HCT116 (cell line): Measurements from ENCODE around the gene FTCD. TPM values are rescaled to one million over a fixed set of nuclear protein-coding genes. Genes with fewer than 3 reads are reported as not detected.

Experiments used
- ATAC-seq: fragments of 200-7000 bp; cut with Tn5 transposase; 2 replicates; pipeline ENCODE4 v1.9.1; 2020; ENCODE audit warnings: mild to moderate bottlenecking, moderate library complexity
- BruUV-seq: library from RNA; stranded (reverse); fragments of 400-500 nt; replicated peaks from 2 replicates; lab custom pipeline; 2021; lab: Mats Ljungman, UMichigan
- CTCF ChIA-PET: fragments of 300-600 bp; sonication (Branson Sonifier 250); formaldehyde crosslinking; loops from one replicate; lab custom pipeline; 2021; ENCODE audit warnings: antibody characterized with exemption; lab: Charles Lee
- POLR2A ChIA-PET: fragments of 300-600, 350-600 bp; sonication (Branson Sonifier 250); formaldehyde crosslinking; loops from one replicate; lab custom pipeline; 2021; ENCODE audit warnings: antibody characterized with exemption; lab: Charles Lee
- RAD21 ChIA-PET, 2 experiments: fragments of 300-600 bp; sonication (Branson Sonifier 250); formaldehyde crosslinking; loops; one replicate each; lab custom pipeline; 2023; ENCODE audit warnings: low total read pairs in 2 of 2; ENCODE audit not compliant: uncharacterized antibody in 2 of 2, unreplicated experiment in 2 of 2, low non-redundant PET in 1 of 2; lab: Charles Lee
- DNase-seq: peaks from one replicate; pipeline ENCODE4 v3.0.0-alpha.2; 2010; ENCODE audit warnings: low read depth, low spot score
- H2AFZ ChIP-seq: fragments of 200-600 bp; shearing (Covaris generic), sonication (generic); 2 replicates; pipeline ENCODE4 v1.6.1; 2017; ENCODE audit warnings: low read depth, mixed run types, mixed read lengths, antibody characterized with exemption, low read length; ENCODE audit not compliant: poor library complexity, severe bottlenecking
- H3K27ac ChIP-seq: 2 replicates; pipeline ENCODE4 v1.5.1; 2012; ENCODE audit warnings: low read depth, low read length
- H3K27me3 ChIP-seq: fragments of 200-600 bp; sonication (generic); 2 replicates; pipeline ENCODE4 v1.6.1; 2016; ENCODE audit warnings: mixed run types, low read length, mixed read lengths; ENCODE audit not compliant: insufficient read depth
- H3K36me3 ChIP-seq, 2 experiments: fragments of 200-500 bp in 1 of 2; fragments of 200-600 bp in 1 of 2; sonication (Bioruptor generic) in 1 of 2; sonication (generic) in 1 of 2; 2 replicates each; pipeline versions ENCODE4 v1.5.1 to v1.6.1; 2014 to 2016; ENCODE audit warnings: low read length in 2 of 2, inconsistent platforms in 1 of 2, mixed read lengths in 1 of 2, mixed run types in 1 of 2; ENCODE audit not compliant: insufficient read depth in 2 of 2, control insufficient read depth in 1 of 2
- H3K4me1 ChIP-seq, 2 experiments: fragments of 200-600 bp in 1 of 2; sonication (generic) in 1 of 2; 2 replicates each; pipeline versions ENCODE4 v1.5.1 to v1.6.1; 2012 to 2017; ENCODE audit warnings: low read length in 2 of 2, inconsistent platforms in 1 of 2, mild to moderate bottlenecking in 1 of 2, mixed read lengths in 1 of 2, mixed run types in 1 of 2, moderate library complexity in 1 of 2; ENCODE audit not compliant: insufficient read depth in 2 of 2, control insufficient read depth in 1 of 2
- H3K4me2 ChIP-seq: fragments of 200-600 bp; sonication (generic); 2 replicates; pipeline ENCODE4 v1.6.1; 2017; ENCODE audit warnings: mixed run types, low read length, mixed read lengths
- H3K4me3 ChIP-seq, 2 experiments: fragments of 200-600 bp in 1 of 2; sonication (generic) in 1 of 2; replicated peaks in 1 of 2; 2 replicates each; pipeline ENCODE4 v1.5.1; 2011 to 2016; ENCODE audit warnings: low read length in 2 of 2, control low read depth in 1 of 2, low read depth in 1 of 2, mild to moderate bottlenecking in 1 of 2, mixed read lengths in 1 of 2, mixed run types in 1 of 2
- H3K79me2 ChIP-seq: fragments of 200-600 bp; sonication (generic); 2 replicates; pipeline ENCODE4 v1.6.1; 2017; ENCODE audit warnings: mild to moderate bottlenecking, mixed run types, low read length, moderate library complexity, mixed read lengths; ENCODE audit not compliant: insufficient read depth
- H3K9ac ChIP-seq: fragments of 200-600 bp; sonication (generic); 2 replicates; pipeline ENCODE4 v1.6.1; 2016; ENCODE audit warnings: low read length, mixed read lengths
- H3K9me2 ChIP-seq: fragments of 200-600 bp; sonication (generic), shearing (Covaris generic); 2 replicates; pipeline ENCODE4 v1.6.1; 2017; ENCODE audit warnings: mixed run types, mild to moderate bottlenecking, moderate library complexity; ENCODE audit not compliant: insufficient read depth
- H3K9me3 ChIP-seq, 2 experiments: fragments of 200-500 bp in 1 of 2; fragments of 200-600 bp in 1 of 2; sonication (Bioruptor generic) in 1 of 2; sonication (generic) in 1 of 2; 2 replicates each; pipeline ENCODE4 v1.6.1; 2014 to 2017; ENCODE audit warnings: low read length in 2 of 2, mixed read lengths in 2 of 2, inconsistent platforms in 1 of 2, low read depth in 1 of 2, mild to moderate bottlenecking in 1 of 2, mixed run types in 1 of 2, moderate library complexity in 1 of 2; ENCODE audit not compliant: control insufficient read depth in 1 of 2, insufficient read depth in 1 of 2
- H4K20me1 ChIP-seq: fragments of 200-600 bp; sonication (generic), shearing (Covaris generic); 2 replicates; pipeline ENCODE4 v1.6.1; 2017; ENCODE audit warnings: mixed run types, mild to moderate bottlenecking, moderate library complexity; ENCODE audit not compliant: insufficient read depth
- CBX3 ChIP-seq: IDR thresholded peaks from 2 replicates; pipeline ENCODE4 v1.6.1; 2012; ENCODE audit warnings: low read depth
- EZH2phosphoT487 ChIP-seq: fragments of 200-600 bp; IDR thresholded peaks from 2 replicates; pipeline ENCODE4 v1.6.1; 2018; ENCODE audit warnings: antibody characterized with exemption, borderline replicate concordance
- FOSL1 ChIP-seq: IDR thresholded peaks from 2 replicates; pipeline ENCODE4 v1.6.1; 2012; ENCODE audit warnings: low read depth
- JUND ChIP-seq: IDR thresholded peaks from 2 replicates; pipeline ENCODE4 v1.6.1; 2012
- RAD21 ChIP-seq: IDR thresholded peaks from 2 replicates; pipeline ENCODE4 v1.6.1; 2012; ENCODE audit warnings: low read depth, mild to moderate bottlenecking
- SIN3A ChIP-seq: IDR thresholded peaks from 2 replicates; pipeline ENCODE4 v1.6.1; 2012; ENCODE audit warnings: low read depth
- SP1 ChIP-seq: IDR thresholded peaks from 2 replicates; pipeline ENCODE4 v1.6.1; 2012; ENCODE audit warnings: low read depth
- SRF ChIP-seq: IDR thresholded peaks from 2 replicates; pipeline ENCODE4 v1.6.1; 2012; ENCODE audit warnings: low read depth
- TCF7L2 ChIP-seq: IDR thresholded peaks from 2 replicates; pipeline ENCODE4 v1.7.0; 2011; ENCODE audit warnings: borderline replicate concordance, inconsistent platforms; ENCODE audit not compliant: insufficient read depth, insufficient read length; ENCODE audit errors: extremely low read depth
- intact Hi-C: fragments of 100-400 bp; cut with micrococcal nuclease; formaldehyde crosslinking; loops from 2 replicates; pipeline ENCODE4 v1.10.0; 2022
- total RNA-seq: library from RNA; stranded (reverse); gene quantifications from one replicate; pipeline ENCODE4 v1.2.1, GENCODE V29; 2021; ENCODE audit not compliant: unreplicated experiment
- TF ChIP-seq, protein P1 (sequence below): IDR thresholded peaks from 2 replicates; pipeline ENCODE4 v1.6.1; 2011; ENCODE audit warnings: mild to moderate bottlenecking, low read length, moderate library complexity; ENCODE audit not compliant: insufficient replicate concordance; ENCODE audit errors: extremely low read depth
- TF ChIP-seq, protein P2 (sequence below): IDR thresholded peaks from 2 replicates; pipeline ENCODE4 v1.6.1; 2012; ENCODE audit warnings: low read depth

The FTCD gene
- total RNA-seq, 1 experiment from 2014 or later, result 2.5 TPM

DNA sequence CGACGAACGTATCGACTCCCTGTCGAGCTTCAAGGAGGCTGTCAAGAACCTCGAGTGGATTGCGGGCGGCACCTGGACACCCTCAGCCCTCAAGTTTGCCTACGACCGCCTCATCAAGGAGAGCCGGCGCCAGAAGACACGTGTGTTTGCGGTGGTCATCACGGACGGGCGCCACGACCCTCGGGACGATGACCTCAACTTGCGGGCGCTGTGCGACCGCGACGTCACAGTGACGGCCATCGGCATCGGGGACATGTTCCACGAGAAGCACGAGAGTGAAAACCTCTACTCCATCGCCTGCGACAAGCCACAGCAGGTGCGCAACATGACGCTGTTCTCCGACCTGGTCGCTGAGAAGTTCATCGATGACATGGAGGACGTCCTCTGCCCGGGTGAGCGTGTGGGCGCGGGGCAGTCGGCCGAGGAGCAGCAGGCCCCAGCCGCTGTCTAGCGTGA lies 29.5 kb downstream of the FTCD start:
- no peak overlapping the region for H3K4me3 ChIP-seq
- no peaks in the 10 kb centered on the region for H3K9me3 ChIP-seq
- BruUV-seq, result TSS peak; percentile 65
- ChIA-PET RAD21 (no interaction called here), POLR2A (no interaction called here), CTCF (interaction anchor here (0.6 kb wide), 1 partner anchor 509 kb away, joined by 3 read pairs; the partner anchor contains the start of gene PRMT2)
- no peak for TF ChIP-seq EZH2phosphoT487
- TF ChIP-seq RAD21, result no peak
- no peak overlapping the region for H3K4me2 ChIP-seq
- no peak overlapping the region for H3K9ac ChIP-seq
- intact Hi-C loops, result no loop called here
- H3K36me3 ChIP-seq, result no peaks in the 10 kb centered on the region; a peak in 1 of 4 replicates
- H3K4me1 ChIP-seq, result no peaks in the 10 kb centered on the region
- no peaks in the 10 kb centered on the region for H3K27me3 ChIP-seq
- no peaks in the 10 kb centered on the region for H3K79me2 ChIP-seq
- DNase-seq, result no peak
- no peak overlapping the region for H2AFZ ChIP-seq
- H4K20me1 ChIP-seq, result no peaks in the 10 kb centered on the region
- H3K27ac ChIP-seq, result no peak overlapping the region
- no peaks in the 10 kb centered on the region for H3K9me2 ChIP-seq
- no peak for ATAC-seq

DNA sequence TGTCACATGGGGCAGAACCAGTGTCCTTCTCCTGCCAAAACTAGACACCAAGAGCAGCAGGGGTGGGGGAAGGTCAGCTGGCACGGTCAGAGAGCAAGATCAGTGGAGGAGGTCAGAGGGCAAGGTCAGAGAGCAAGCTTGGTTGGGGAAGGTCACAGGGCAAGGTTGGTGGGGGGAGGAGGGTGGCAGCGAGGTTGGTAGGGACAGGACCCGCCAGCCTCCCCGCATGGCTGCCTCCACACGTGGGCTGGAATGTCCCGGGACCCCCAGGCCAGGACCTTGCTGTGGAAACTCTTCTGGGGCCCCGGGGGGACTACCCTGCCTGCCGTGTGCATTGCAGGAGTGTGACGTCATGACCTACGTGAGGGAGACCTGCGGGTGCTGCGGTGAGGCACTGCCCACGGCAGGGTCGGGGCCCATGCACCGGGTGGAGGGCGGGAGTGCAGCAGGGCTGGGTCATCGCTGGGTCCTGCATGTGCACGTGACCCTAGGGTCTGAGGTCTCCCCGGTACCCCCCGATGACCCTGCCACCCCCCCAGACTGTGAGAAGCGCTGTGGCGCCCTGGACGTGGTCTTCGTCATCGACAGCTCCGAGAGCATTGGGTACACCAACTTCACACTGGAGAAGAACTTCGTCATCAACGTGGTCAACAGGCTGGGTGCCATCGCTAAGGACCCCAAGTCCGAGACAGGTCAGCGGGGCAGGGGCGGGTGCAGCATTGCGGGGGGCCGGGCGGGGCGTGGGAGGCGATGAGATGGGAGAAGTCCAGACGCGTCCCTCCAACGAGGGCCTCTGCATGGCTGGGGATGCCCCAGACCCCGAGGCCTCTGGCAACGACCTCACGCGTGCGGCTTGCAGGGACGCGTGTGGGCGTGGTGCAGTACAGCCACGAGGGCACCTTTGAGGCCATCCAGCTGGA lies 30.2 kb downstream of the FTCD start:
- Histone ChIP-seq H3K4me1 (no peaks in the 10 kb centered on the region), H3K9me2 (no peaks in the 10 kb centered on the region), H3K27ac (no peak overlapping the region), H3K9ac (no peak overlapping the region), H3K36me3 (no peaks in the 10 kb centered on the region; a peak in 1 of 4 replicates), H4K20me1 (no peaks in the 10 kb centered on the region), H2AFZ (no peak overlapping the region), H3K4me2 (no peak overlapping the region), H3K9me3 (no peaks in the 10 kb centered on the region), H3K27me3 (no peaks in the 10 kb centered on the region), H3K4me3 (no peak overlapping the region), H3K79me2 (no peaks in the 10 kb centered on the region)
- POLR2A ChIA-PET, result no interaction called here
- BruUV-seq, result no TSS peak
- no peak for DNase-seq
- CTCF ChIA-PET, result interaction anchor here (0.6 kb wide), 1 partner anchor 510 kb away, joined by 3 read pairs; the partner anchor contains the start of gene PRMT2
- intact Hi-C loops, result no loop called here
- TF ChIP-seq FOSL1 (no peak), CBX3 (no peak), JUND (no peak), TCF7L2 (no peak), SRF (no peak), SIN3A (no peak), RAD21 (no peak), SP1 (no peak), EZH2phosphoT487 (no peak)
- TF ChIP-seq, protein P1, sequence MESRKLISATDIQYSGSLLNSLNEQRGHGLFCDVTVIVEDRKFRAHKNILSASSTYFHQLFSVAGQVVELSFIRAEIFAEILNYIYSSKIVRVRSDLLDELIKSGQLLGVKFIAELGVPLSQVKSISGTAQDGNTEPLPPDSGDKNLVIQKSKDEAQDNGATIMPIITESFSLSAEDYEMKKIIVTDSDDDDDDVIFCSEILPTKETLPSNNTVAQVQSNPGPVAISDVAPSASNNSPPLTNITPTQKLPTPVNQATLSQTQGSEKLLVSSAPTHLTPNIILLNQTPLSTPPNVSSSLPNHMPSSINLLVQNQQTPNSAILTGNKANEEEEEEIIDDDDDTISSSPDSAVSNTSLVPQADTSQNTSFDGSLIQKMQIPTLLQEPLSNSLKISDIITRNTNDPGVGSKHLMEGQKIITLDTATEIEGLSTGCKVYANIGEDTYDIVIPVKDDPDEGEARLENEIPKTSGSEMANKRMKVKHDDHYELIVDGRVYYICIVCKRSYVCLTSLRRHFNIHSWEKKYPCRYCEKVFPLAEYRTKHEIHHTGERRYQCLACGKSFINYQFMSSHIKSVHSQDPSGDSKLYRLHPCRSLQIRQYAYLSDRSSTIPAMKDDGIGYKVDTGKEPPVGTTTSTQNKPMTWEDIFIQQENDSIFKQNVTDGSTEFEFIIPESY, result no peak
- TF ChIP-seq, protein P2, sequence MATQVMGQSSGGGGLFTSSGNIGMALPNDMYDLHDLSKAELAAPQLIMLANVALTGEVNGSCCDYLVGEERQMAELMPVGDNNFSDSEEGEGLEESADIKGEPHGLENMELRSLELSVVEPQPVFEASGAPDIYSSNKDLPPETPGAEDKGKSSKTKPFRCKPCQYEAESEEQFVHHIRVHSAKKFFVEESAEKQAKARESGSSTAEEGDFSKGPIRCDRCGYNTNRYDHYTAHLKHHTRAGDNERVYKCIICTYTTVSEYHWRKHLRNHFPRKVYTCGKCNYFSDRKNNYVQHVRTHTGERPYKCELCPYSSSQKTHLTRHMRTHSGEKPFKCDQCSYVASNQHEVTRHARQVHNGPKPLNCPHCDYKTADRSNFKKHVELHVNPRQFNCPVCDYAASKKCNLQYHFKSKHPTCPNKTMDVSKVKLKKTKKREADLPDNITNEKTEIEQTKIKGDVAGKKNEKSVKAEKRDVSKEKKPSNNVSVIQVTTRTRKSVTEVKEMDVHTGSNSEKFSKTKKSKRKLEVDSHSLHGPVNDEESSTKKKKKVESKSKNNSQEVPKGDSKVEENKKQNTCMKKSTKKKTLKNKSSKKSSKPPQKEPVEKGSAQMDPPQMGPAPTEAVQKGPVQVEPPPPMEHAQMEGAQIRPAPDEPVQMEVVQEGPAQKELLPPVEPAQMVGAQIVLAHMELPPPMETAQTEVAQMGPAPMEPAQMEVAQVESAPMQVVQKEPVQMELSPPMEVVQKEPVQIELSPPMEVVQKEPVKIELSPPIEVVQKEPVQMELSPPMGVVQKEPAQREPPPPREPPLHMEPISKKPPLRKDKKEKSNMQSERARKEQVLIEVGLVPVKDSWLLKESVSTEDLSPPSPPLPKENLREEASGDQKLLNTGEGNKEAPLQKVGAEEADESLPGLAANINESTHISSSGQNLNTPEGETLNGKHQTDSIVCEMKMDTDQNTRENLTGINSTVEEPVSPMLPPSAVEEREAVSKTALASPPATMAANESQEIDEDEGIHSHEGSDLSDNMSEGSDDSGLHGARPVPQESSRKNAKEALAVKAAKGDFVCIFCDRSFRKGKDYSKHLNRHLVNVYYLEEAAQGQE, result no peak
- no peak for ATAC-seq
- RAD21 ChIA-PET, result no interaction called here
